ENCODE data around the gene B4GALT2. TPM values are rescaled to one million over a fixed set of nuclear protein-coding genes. Genes with fewer than 3 reads are reported as not detected.

B4GALT2 gene
- total RNA-seq, 1 experiment from 2014 or later = 65.9 TPM

DNA sequence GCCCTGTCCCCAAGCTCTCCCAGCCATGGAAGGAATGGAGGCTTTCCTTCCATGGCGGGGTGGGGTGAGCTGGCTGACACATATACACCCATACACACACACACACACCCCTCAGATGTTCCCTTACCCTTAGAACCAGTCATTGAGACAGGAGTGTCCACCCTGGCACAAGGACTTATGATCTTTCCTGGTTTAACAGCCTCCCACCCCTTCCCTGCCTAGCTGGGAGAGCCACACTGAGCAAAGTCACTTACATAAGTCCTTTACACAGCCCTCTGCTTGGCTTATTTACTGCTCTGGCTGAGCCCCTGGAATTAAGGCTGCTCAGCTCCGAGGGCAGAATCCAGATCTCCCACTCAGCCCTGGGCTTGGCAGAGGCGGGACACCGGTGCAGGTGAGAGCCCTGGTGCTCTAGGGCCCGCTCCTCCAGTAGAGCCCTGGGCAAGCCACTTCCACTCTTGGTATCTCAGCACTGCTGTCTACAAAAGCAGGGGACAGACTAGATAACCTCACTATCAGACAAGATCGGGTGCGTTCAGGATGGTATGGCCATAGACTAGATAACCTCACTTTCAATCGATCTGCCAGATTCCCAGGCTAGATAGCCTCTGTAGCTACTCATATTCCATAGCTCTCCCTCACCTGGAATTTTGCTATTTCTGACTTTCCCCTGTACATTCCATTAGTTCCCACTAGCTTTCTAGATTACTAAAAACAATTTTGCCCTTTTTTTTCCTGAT, 35.5 kb downstream of the B4GALT2 start:
- H3K36me3 ChIP-seq = no peaks in the 10 kb centered on the region
- H3K27me3 ChIP-seq = no peaks in the 10 kb centered on the region
- DNase-seq = no peak
- H3K4me3 ChIP-seq = no peak overlapping the region
- H3K9me3 ChIP-seq (replicated peaks) = no peaks in the 10 kb centered on the region
- no peaks in the 10 kb centered on the region for H3K4me1 ChIP-seq
- H3K27ac ChIP-seq = no peak overlapping the region

DNA sequence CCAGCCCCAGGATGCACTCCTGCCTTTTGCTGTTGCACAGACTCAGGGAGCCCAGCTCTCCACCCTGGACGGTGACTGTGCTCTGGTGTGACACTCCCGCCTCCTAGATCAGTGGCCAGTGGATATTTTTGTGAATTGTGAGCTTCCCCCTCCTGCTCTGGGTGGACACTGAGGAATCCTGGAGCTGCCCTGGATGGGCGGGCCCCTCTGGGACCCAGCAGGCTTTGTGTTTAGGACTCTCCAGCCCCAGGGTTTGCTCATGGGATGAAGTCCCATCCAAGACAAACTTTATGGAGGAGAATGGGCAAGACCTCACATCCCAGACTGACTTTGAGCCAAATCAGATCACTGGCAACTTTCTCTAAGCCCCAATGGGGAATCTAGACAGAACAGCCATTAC, 36.2 kb downstream of the B4GALT2 start:
- H3K36me3 ChIP-seq = no peaks in the 10 kb centered on the region
- H3K27me3 ChIP-seq = no peaks in the 10 kb centered on the region
- no peak for DNase-seq
- H3K4me1 ChIP-seq = no peaks in the 10 kb centered on the region
- H3K27ac ChIP-seq = no peak overlapping the region
- no peak overlapping the region for H3K4me3 ChIP-seq
- H3K9me3 ChIP-seq (replicated peaks) = no peaks in the 10 kb centered on the region

DNA sequence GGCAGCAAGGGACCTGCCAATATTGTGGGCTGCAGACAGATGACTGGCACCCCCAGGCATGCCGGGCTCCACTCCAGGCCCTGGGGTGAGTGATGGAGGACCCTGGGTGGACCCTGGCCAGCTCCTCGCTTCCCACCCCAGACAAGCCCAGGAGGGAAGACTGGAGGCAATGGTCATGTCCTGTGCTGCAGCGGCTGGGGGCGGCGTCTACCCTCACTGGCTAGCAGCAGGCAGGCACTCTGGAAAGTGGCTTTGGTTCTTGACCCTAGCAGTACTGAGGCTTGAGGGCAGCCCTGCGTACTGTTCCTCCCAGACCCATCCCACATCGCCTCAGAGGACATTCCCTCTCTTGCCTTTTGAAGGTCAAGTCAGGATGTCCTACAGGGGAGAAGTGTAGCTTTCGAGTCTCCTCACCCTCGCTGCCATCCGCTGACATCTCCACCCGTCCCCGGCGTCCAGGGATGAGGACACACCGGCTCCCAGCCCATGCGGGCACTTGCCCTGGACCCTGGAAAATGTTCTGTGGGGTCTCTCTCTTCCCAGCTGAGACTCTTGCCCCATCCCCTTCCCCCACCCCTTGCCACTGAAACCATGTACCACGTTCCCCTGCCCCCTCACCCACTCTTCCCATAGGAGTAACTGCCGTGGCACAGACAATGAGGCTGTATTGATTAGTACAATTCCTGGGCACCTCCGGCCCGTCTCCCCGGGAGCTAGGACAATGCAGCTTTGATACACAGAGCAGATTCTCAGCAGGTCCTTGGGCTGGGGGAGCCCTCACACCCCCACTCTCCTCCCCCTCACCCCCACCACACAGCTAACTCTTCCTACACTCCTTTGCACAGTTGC, 37.3 kb downstream of the B4GALT2 start:
- H3K9me3 ChIP-seq (replicated peaks) = no peaks in the 10 kb centered on the region
- H3K36me3 ChIP-seq = no peaks in the 10 kb centered on the region
- no peaks in the 10 kb centered on the region for H3K4me1 ChIP-seq
- H3K27ac ChIP-seq = no peak overlapping the region
- no peaks in the 10 kb centered on the region for H3K27me3 ChIP-seq
- no peak for DNase-seq
- no peak overlapping the region for H3K4me3 ChIP-seq

DNA sequence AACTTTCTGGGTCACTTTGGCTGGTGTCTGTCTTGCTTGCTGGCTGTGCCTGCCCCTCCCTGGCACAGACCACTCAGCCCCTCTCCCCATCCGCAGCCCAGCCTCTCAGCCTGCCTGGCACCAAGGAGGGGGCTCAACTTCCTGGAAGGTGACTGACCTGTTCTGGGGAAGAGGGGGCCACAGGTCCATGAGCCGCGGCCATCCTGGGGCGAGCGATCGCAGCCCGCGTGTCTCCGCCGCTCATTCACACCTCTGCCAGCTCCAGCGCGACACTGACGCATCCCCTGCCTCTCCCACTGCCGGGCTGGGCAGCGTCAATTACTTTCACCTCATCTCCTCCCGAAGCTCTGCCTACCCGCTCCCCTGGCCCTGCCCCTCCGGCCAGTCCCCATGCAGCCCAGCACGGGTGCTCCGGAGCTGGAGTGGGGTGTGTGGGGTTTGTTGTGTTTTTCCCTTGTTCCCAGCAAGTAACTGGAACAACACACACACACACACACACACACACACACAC, 37.9 kb downstream of the B4GALT2 start:
- Histone ChIP-seq H3K4me3 (no peak overlapping the region), H3K4me1 (no peaks in the 10 kb centered on the region), H3K27me3 (no peaks in the 10 kb centered on the region), H3K9me3 (replicated peaks) (no peaks in the 10 kb centered on the region), H3K36me3 (no peaks in the 10 kb centered on the region), H3K27ac (no peak overlapping the region)
- DNase-seq = no peak

DNA sequence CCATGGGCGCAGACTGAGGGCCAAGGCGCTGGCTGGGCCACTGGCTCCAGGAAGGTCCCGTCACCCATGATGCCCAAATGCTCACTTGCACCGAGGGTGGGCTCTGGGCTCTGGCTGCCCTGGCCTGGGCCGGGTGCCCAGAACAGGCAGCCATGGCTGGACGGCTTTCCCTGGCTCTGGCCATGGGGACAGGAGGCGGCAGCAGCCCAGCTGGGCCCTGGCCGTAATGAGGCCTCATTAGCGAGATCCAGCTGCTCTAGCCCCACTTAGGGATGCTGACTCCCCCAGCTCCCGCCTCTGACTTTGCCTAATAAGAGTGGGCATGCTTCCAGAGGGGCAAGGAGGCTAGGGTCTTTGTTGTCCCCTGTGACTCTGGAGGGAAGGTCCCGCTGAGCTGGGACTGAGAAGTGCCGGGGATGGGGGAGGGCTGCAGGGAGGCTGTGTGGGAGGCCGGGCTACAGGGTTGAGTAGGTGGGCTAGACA, 40.5 kb downstream of the B4GALT2 start:
- no peaks in the 10 kb centered on the region for H3K4me1 ChIP-seq
- H3K27me3 ChIP-seq = no peaks in the 10 kb centered on the region
- no peak overlapping the region for H3K27ac ChIP-seq
- no peak for DNase-seq
- no peaks in the 10 kb centered on the region for H3K9me3 ChIP-seq (replicated peaks)
- no peak overlapping the region for H3K4me3 ChIP-seq
- H3K36me3 ChIP-seq = no peaks in the 10 kb centered on the region

DNA sequence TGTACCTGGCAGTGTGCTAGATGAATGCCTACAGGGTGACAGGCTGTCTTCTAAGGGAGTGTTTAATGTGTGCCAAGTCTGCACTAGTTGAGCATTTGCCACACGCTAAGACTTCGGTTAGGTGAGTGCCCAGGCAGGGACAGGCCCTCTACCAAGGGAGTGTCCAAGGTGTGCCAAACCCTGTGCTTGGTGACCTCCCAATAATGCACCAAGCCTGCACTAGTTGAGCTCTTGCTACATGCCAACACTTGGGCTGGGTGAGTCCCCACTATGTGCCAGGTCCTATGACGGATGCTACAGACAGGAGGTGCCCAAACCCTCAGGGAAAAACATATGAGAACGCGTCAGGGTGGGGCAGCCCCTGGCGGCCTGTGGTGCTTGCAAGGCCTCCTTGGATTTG, 41.5 kb downstream of the B4GALT2 start:
- Histone ChIP-seq H3K27ac (no peak overlapping the region), H3K36me3 (no peaks in the 10 kb centered on the region), H3K27me3 (no peaks in the 10 kb centered on the region), H3K9me3 (replicated peaks) (no peaks in the 10 kb centered on the region), H3K4me1 (no peaks in the 10 kb centered on the region), H3K4me3 (no peak overlapping the region)
- DNase-seq = no peak

DNA sequence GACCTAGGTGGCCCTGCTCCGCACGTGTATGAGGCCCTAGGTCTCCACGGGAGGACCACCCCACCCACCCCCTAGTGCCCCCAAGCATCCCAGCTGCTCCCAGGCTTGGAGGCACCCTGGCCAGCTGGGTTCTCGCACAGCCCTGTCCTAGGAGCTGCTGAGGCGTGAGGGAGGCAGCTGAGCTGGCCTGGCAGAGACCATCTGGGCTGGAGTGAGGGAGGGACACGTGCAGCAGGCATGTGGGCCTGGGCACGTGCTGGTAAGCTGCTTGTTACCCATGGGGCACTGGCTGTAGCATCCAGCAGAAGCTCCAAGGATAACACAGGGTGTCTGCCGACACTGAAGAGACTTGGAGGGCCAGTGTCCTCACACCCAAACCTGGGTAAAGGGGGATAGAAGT, 42.1 kb downstream of the B4GALT2 start:
- H3K4me1 ChIP-seq = no peaks in the 10 kb centered on the region
- no peaks in the 10 kb centered on the region for H3K36me3 ChIP-seq
- no peak for DNase-seq

DNA sequence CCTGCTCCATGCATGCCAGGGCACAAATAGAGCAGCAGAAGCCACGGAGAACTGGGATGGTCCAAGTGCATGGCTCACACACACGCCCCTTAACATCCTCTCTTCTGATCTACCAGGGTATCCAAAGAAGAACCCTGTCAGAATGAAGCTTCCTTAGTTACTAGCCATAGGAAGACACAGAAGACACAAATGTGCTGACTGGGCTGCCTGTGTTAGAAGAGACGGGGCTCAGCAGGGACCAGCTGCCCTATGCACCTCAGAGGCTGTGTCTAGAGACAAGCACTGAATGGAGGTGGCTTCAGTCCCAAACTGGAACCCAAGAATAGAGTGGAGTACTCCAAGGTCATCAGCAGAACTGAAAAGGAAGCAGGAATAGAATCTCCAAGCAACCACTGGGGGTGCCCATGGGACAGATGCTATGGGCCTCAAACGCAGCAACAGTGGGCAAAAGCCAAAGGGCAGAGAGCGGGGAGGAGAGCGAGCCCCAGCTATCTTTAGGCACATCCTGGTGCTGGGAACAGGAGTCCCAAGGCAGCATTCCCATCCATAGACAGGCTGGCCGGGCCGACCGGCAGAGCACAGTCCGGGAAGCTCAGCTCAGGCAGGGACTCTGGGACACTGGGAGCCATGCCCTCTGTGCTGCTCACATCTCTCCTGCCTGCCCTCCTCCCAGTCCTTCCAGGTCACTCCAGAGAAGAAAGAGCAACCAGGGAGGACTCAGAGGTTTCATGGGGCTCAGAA, 42.7 kb downstream of the B4GALT2 start:
- no peak for DNase-seq
- H3K4me1 ChIP-seq = no peaks in the 10 kb centered on the region
- no peaks in the 10 kb centered on the region for H3K9me3 ChIP-seq (replicated peaks)
- H3K36me3 ChIP-seq = no peaks in the 10 kb centered on the region
- no peak overlapping the region for H3K27ac ChIP-seq
- no peak overlapping the region for H3K4me3 ChIP-seq
- H3K27me3 ChIP-seq = no peaks in the 10 kb centered on the region

More for the DNA sequence above, 42.1 kb downstream of the B4GALT2 start:
- Histone ChIP-seq H3K27me3 (no peaks in the 10 kb centered on the region), H3K9me3 (replicated peaks) (no peaks in the 10 kb centered on the region), H3K27ac (no peak overlapping the region), H3K4me3 (no peak overlapping the region)

DNA sequence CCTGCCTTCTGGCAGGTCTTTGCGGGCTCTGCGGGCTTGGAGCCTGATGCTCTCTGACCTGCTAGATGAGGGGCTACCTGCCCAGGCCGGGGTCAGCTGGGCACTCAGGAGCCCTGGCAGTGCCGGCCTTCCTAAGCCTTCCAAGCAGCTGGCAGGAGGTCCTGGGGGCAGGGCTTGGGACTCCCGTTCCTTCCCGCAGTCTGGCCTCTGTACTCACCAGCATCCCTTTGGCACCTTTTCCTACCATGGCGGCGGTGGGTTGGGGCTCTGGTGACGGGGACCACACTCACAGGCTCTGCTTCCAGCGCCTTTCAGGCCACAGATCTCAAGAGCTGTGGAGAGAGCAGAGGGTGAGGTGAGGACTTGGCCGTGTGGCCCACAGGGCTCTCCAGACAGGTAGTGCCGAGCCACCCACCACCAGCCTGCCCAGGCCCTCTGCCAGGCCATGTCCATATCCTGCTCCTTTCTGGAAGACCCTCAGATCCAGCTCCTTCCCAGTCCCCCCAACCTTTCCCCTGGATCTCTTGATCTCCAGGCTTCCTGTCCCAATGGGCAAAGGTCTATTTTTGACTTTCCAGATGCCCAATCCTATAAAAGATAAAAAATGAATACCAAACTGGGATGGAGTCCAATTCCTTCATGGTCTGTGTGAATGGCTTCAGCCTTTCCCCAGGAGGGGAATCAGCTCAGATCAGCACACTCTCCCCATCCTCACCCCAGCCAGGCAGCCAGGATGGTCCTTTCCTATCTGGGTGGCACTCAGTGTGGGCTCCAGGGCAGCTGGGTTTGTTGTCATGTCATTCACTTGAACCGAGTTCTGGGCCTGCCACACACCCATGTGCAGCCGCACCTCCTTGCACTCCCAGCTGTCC, 45.3 kb downstream of the B4GALT2 start:
- Histone ChIP-seq H3K36me3 (no peaks in the 10 kb centered on the region), H3K4me3 (no peak overlapping the region)

DNA sequence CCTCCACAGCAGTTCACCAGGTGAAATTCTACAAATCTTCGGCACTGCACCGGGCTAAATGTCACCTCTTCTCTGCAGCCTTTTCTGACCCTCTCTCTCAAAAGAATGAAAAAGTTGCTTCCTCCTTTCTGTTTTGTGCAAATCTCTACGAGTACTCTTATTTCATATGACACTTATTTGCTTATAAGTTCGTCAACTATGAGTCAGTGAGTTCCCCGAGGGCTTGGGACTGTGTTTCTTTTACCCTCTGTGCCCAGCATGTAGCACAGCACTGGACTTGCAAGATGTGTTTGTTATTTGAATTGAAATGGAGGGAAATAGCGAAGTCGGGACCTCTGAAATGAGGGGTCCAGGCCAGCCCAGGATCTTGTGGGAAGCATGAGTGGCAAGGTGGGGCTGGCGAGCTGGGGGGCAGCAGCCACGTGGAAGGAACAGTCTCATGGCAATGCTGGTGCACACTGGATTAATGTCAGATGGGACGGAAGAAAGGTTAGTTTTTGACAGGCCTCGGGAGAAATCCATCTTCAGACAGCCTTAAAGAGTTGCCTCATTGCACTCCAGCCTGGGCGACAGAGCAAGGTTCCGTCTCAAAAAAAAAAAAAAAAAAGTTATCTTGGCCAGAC, 46.0 kb downstream of the B4GALT2 start:
- no peak for DNase-seq
- no peaks in the 10 kb centered on the region for H3K36me3 ChIP-seq
- H3K27ac ChIP-seq = no peak overlapping the region

More for the DNA sequence above, 45.3 kb downstream of the B4GALT2 start:
- H3K4me1 ChIP-seq = peaks cover under 1% of the 10 kb centered on the region; the same call in 1 of the 2 replicates
- no peak overlapping the region for H3K27ac ChIP-seq
- no peaks in the 10 kb centered on the region for H3K9me3 ChIP-seq (replicated peaks)
- no peaks in the 10 kb centered on the region for H3K27me3 ChIP-seq
- no peak for DNase-seq

DNA sequence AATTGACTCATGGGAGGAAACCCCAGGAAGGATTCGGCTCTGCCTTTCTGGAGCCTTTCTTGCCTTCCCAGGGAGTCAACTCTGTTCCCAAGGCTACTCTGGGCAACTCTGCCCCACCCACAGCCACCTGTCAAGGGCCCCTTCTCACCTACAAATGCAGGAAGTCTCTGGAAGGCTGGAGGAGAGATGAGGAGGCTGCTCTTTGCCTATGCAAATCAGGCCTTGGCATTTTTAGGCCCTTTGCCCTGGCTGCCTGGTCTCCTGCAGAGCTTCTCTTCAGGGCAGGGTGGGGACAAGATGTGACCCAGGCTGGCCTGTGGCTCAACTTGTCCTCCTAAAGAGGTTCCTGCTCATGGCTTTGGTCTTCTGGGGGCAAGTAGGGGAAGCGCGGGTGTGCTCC, 46.8 kb downstream of the B4GALT2 start:
- Histone ChIP-seq H3K27me3 (no peaks in the 10 kb centered on the region), H3K27ac (no peak overlapping the region), H3K9me3 (replicated peaks) (no peaks in the 10 kb centered on the region), H3K4me3 (no peak overlapping the region), H3K4me1 (peaks cover 4% of the 10 kb centered on the region; the same call in 1 of the 2 replicates), H3K36me3 (no peaks in the 10 kb centered on the region)
- DNase-seq = no peak

More for the DNA sequence above, 46.0 kb downstream of the B4GALT2 start:
- H3K9me3 ChIP-seq (replicated peaks) = no peaks in the 10 kb centered on the region
- H3K4me3 ChIP-seq = no peak overlapping the region
- peaks cover 4% of the 10 kb centered on the region; the same call in 1 of the 2 replicates for H3K4me1 ChIP-seq
- no peaks in the 10 kb centered on the region for H3K27me3 ChIP-seq

DNA sequence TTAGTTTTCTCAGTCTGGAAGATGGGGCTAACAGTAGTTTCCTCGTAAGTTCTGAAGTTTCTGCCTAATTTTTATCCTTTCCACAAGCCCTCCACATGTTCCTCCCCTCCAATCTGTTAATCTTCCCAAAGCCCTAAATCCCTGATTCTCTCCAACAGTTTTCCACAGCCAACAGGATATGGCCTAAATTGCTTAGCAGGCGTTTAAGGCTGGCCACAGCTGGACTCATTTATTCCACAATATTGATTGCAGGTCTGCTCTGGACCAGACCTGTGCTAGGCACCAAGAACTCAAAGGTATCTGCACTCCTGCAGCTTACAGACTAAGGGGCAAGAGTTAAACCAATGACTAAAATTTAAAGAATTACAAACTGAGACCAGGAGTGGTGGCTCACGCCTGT, 48.3 kb downstream of the B4GALT2 start:
- Histone ChIP-seq H3K4me1 (peaks cover 11% of the 10 kb centered on the region; the same call in 1 of the 2 replicates), H3K4me3 (no peak overlapping the region), H3K27ac (no peak overlapping the region), H3K9me3 (replicated peaks) (no peaks in the 10 kb centered on the region), H3K36me3 (no peaks in the 10 kb centered on the region), H3K27me3 (no peaks in the 10 kb centered on the region)
- no peak for DNase-seq

DNA sequence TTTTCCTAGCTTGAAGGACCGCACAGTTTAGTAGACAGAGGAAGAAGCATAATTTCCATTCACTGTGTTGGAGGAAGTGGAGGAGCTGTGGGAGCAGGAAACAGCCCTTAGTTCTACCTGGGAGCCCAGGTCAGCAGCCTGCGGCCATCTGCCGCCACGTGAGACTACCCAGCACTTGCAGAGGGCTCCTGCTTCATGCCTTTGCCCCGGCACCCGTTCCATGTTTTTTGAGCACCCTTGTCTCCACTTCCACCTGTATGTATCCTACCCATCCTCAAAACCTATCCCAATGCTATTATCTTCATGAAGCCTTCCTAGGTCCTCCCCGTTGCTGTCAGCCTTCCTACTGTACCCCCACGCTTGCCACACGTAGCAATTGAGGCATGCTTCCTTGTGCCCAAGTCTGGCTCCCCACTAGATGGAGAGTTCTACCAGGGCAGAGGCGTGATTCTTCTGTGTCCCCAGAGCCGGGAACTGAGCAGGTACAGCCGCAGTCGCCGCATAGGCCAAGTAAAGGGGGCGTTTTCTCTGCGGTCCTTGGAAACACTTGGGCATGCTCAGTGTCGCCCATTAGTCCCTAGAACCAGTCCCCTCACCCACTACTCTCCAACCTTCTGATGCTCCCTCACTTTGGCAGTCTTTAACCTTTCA, 50.4 kb downstream of the B4GALT2 start:
- H3K9me3 ChIP-seq (replicated peaks) = no peaks in the 10 kb centered on the region
- peak overlapping the region; percentile 80 for H3K4me3 ChIP-seq
- no peaks in the 10 kb centered on the region for H3K36me3 ChIP-seq
- no peak overlapping the region; the same call in 1 of the 2 replicates for H3K27ac ChIP-seq
- no peak for DNase-seq
- peaks cover 11% of the 10 kb centered on the region; the same call in 1 of the 2 replicates for H3K4me1 ChIP-seq
- no peaks in the 10 kb centered on the region for H3K27me3 ChIP-seq
